Thymus (tissue), 11 donors: ENCODE data around the gene LMOD2. TPM values are rescaled to one million over a fixed set of nuclear protein-coding genes. Genes with fewer than 3 reads are reported as not detected.

Experiments
- DNase-seq, 9 donors: peaks; one replicate each; pipeline ENCODE4 v3.0.0-alpha.2; 2013; ENCODE audit warnings: low spot score in 9 of 9, low read depth in 6 of 9, missing footprints in 1 of 9
- H3K27ac ChIP-seq, 2 donors: one replicate each; pipeline ENCODE4 v1.5.1; 2013; ENCODE audit warnings: control low read depth in 1 of 2, low read depth in 1 of 2, low read length in 1 of 2, mild to moderate bottlenecking in 1 of 2, moderate library complexity in 1 of 2
- H3K27me3 ChIP-seq, 2 donors: one replicate each; pipeline ENCODE4 v1.5.1; 2013; ENCODE audit warnings: low read length in 1 of 2; ENCODE audit not compliant: control insufficient read depth in 2 of 2, insufficient read depth in 1 of 2
- H3K36me3 ChIP-seq, 2 donors: one replicate each; pipeline ENCODE4 v1.5.1; 2013; ENCODE audit warnings: low read length in 1 of 2, mild to moderate bottlenecking in 1 of 2, moderate library complexity in 1 of 2; ENCODE audit not compliant: control insufficient read depth in 2 of 2, insufficient read depth in 2 of 2
- H3K4me1 ChIP-seq, 2 donors: one replicate each; pipeline ENCODE4 v1.5.1; 2013; ENCODE audit warnings: low read length in 2 of 2; ENCODE audit not compliant: control insufficient read depth in 2 of 2, insufficient read depth in 2 of 2
- H3K4me3 ChIP-seq, 2 donors: one replicate each; pipeline ENCODE4 v1.5.1; 2013; ENCODE audit warnings: low read length in 2 of 2, control low read depth in 1 of 2, mild to moderate bottlenecking in 1 of 2
- H3K9me3 ChIP-seq, 2 donors: one replicate each; pipeline ENCODE4 v1.5.1; 2013; ENCODE audit warnings: low read length in 1 of 2, mild to moderate bottlenecking in 1 of 2; ENCODE audit not compliant: control insufficient read depth in 2 of 2, insufficient read depth in 1 of 2
- WGBS: extraction: QIAGEN DNeasy Blood & Tissue Kit; methylation state at CpG from one replicate; pipeline ENCODE4 v1.1.7; 2013; 5-methylcytosine and 5-hydroxymethylcytosine counted together
- polyA plus RNA-seq: library from polyadenylated mRNA; stranded (reverse); fragments of 200-250 nt; gene quantifications from one replicate; pipeline ENCODE4 v1.2.3, GENCODE V29; 2013
- total RNA-seq: library from RNA; stranded (reverse); fragments of 120-200 nt; gene quantifications from one replicate; pipeline ENCODE4 v1.2.4, GENCODE V29; 2013
- donor health status: healthy.

The LMOD2 gene
- total and polyA plus RNA-seq, 2 donors, result 0.05 to 0.23 TPM

GRCh38 chr7:123650595-123650994 lies 5.1 kb upstream of the LMOD2 start:
- H3K27me3 ChIP-seq, result peaks cover 0 to 5% of the 10 kb centered on the region in 2 donors
- H3K4me1 ChIP-seq, result no peaks in the 10 kb centered on the region
- WGBS, result 93% methylated on average over 2 of the region's 2 CpGs
- H3K9me3 ChIP-seq, result no peaks in the 10 kb centered on the region
- no peaks in the 10 kb centered on the region for H3K36me3 ChIP-seq
- no peak for DNase-seq
- H3K27ac ChIP-seq, result no peak overlapping the region
- H3K4me3 ChIP-seq, result no peak overlapping the region

GRCh38 chr7:123652406-123652805 lies 3.3 kb upstream of the LMOD2 start:
- H3K36me3 ChIP-seq, result no peaks in the 10 kb centered on the region
- no peak for DNase-seq
- no peaks in the 10 kb centered on the region for H3K9me3 ChIP-seq
- H3K4me3 ChIP-seq, result no peak overlapping the region
- no peaks in the 10 kb centered on the region for H3K4me1 ChIP-seq
- no peaks in the 10 kb centered on the region for H3K27me3 ChIP-seq
- no peak overlapping the region for H3K27ac ChIP-seq
- 97% methylated on average over 1 of the region's 1 CpG for WGBS

- no peak overlapping the region for H3K27ac ChIP-seq
- no peaks in the 10 kb centered on the region for H3K36me3 ChIP-seq
- no peaks in the 10 kb centered on the region for H3K9me3 ChIP-seq
- no peak overlapping the region for H3K4me3 ChIP-seq
- WGBS, result 90% methylated on average over 6 of the region's 6 CpGs
- no peaks in the 10 kb centered on the region for H3K4me1 ChIP-seq
- DNase-seq, result no peak
- no peaks in the 10 kb centered on the region for H3K27me3 ChIP-seq
Measured at GRCh38 chr7:123653162-123653561, 2.5 kb upstream of the LMOD2 start.

GRCh38 chr7:123656544-123657303 lies 1.1 kb downstream of the LMOD2 start:
- no peaks in the 10 kb centered on the region for H3K27me3 ChIP-seq
- H3K36me3 ChIP-seq, result no peaks in the 10 kb centered on the region
- DNase-seq, result no peak
- H3K4me1 ChIP-seq, result no peaks in the 10 kb centered on the region
- no peak overlapping the region for H3K4me3 ChIP-seq
- WGBS, result 95% methylated on average over 6 of the region's 6 CpGs
- H3K9me3 ChIP-seq, result no peaks in the 10 kb centered on the region
- no peak overlapping the region for H3K27ac ChIP-seq

- Histone ChIP-seq H3K36me3 (no peaks in the 10 kb centered on the region), H3K27ac (no peak overlapping the region), H3K4me1 (no peaks in the 10 kb centered on the region), H3K4me3 (no peak overlapping the region), H3K27me3 (peaks cover 0 to 1% of the 10 kb centered on the region in 2 donors), H3K9me3 (no peaks in the 10 kb centered on the region)
- WGBS, result 96% methylated on average over 1 of the region's 1 CpG
- DNase-seq, result no peak
Measured at GRCh38 chr7:123657304-123657685, 1.6 kb downstream of the LMOD2 start.

GRCh38 chr7:123658023-123658422 lies 2.4 kb downstream of the LMOD2 start:
- Histone ChIP-seq H3K4me3 (no peak overlapping the region), H3K27me3 (peaks cover 0 to 2% of the 10 kb centered on the region in 2 donors), H3K4me1 (no peaks in the 10 kb centered on the region), H3K36me3 (no peaks in the 10 kb centered on the region), H3K9me3 (no peaks in the 10 kb centered on the region), H3K27ac (no peak overlapping the region)
- 94% methylated on average over 6 of the region's 6 CpGs for WGBS
- no peak for DNase-seq

GRCh38 chr7:123660514-123661354 lies 5.1 kb downstream of the LMOD2 start:
- no peak for DNase-seq
- H3K4me1 ChIP-seq, result no peaks in the 10 kb centered on the region
- no peak overlapping the region for H3K27ac ChIP-seq
- no peaks in the 10 kb centered on the region for H3K9me3 ChIP-seq
- WGBS, result 81% methylated on average over 8 of the region's 8 CpGs
- peaks cover 0 to 2% of the 10 kb centered on the region in 2 donors for H3K27me3 ChIP-seq
- no peak overlapping the region for H3K4me3 ChIP-seq
- no peaks in the 10 kb centered on the region for H3K36me3 ChIP-seq

- Histone ChIP-seq H3K36me3 (no peaks in the 10 kb centered on the region), H3K9me3 (no peaks in the 10 kb centered on the region), H3K27me3 (peaks cover 0 to 2% of the 10 kb centered on the region in 2 donors), H3K4me3 (no peak overlapping the region), H3K4me1 (no peaks in the 10 kb centered on the region), H3K27ac (no peak overlapping the region)
- WGBS, result 68% methylated on average over 1 of the region's 1 CpG
- DNase-seq, result no peak
Measured at GRCh38 chr7:123661765-123662164, 6.1 kb downstream of the LMOD2 start.

- no peak overlapping the region for H3K4me3 ChIP-seq
- WGBS, result 97% methylated on average over 15 of the region's 15 CpGs
- DNase-seq, result no peak
- H3K4me1 ChIP-seq, result no peaks in the 10 kb centered on the region
- no peak overlapping the region for H3K27ac ChIP-seq
- no peaks in the 10 kb centered on the region for H3K36me3 ChIP-seq
- no peaks in the 10 kb centered on the region for H3K9me3 ChIP-seq
- peaks cover 0 to 2% of the 10 kb centered on the region in 2 donors for H3K27me3 ChIP-seq
Measured at GRCh38 chr7:123662293-123662692, 6.6 kb downstream of the LMOD2 start.
